Measurements from ENCODE around the gene RNF43. TPM values are rescaled to one million over a fixed set of nuclear protein-coding genes. Genes with fewer than 3 reads are reported as not detected.

Gene RNF43
- total and polyA plus RNA-seq, 4 donors, result 4.1 to 8.4 (median 5.1) TPM

DNA sequence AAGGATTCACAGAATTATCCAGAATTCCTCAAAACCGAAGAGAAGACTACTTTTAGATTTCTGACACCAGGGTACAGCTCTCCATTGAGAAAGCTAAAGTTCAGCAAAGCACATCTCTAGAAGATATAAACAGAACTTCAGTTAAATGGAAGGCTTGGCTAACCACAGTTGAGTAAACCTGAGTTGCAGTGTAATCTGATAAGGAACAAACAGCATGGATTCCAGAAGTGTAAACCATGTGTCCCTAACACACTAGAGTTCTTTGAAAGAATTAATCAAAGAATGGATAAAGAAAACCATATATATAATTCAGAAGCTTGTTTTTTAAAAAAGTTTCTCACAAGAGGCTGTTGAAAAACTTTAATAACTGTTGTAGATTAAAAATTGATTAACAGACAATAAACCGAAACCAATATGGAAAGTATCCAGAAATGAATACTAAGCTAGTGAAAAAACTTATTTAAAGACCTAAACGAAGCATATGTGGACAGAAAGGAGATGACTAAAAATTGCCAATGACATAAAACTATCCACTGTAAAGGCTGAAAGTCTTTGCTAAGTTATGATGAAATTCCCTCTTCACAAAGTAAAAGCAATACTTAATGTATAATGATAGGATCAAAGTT lies 4.3 kb downstream of the RNF43 start:
- Histone ChIP-seq H3K4me1 (ENCODE audit: control insufficient read depth in 4 of 4, insufficient read depth in 4 of 4, low read length in 3 of 4) (peaks cover 0 to 53% (median 35%) of the 10 kb centered on the region in 4 donors), H3K4me3 (ENCODE audit: low read depth in 1 of 3, low read length in 3 of 3) (peak overlapping the region in 1 of 3 donors; percentile 22), H3K27ac (ENCODE audit: low read depth in 1 of 2, low read length in 2 of 2) (peak overlapping the region in 1 of 2 donors; percentile 13), H3K27me3 (ENCODE audit: control insufficient read depth in 4 of 4, insufficient read depth in 4 of 4, low read length in 3 of 4) (no peaks in the 10 kb centered on the region), H3K36me3 (ENCODE audit: control insufficient read depth in 4 of 4, insufficient read depth in 3 of 4, low read depth in 1 of 4, low read length in 3 of 4) (no peaks in the 10 kb centered on the region), H3K9ac (ENCODE audit: low read depth in 1 of 2, low read length in 2 of 2) (peak overlapping the region in 1 of 2 donors; percentile 29), H3K9me3 (ENCODE audit: control insufficient read depth in 4 of 4, low read length in 3 of 4) (no peaks in the 10 kb centered on the region)
- WGBS, result 32% methylated on average over 3 of the region's 3 CpGs
- DNase-seq (ENCODE audit: low spot score), result no peak
- TF ChIP-seq RXRA (IDR thresholded peaks at IDR 0.05) (peak in 1 of 2 donors; percentile 8), HNF4A (conservative IDR thresholded peaks at IDR 0.05) (peak; percentile 11 to 22), GABPA (IDR thresholded peaks at IDR 0.05 in 1 of 2, conservative IDR thresholded peaks at IDR 0.05 in 1 of 2) (peak in 1 of 2 donors; percentile 10), YY1 (IDR thresholded peaks at IDR 0.05) (peak; percentile 89), RAD21 (IDR thresholded peaks at IDR 0.05) (peak in 1 of 2 donors; percentile 33)
- TF ChIP-seq, protein P1, sequence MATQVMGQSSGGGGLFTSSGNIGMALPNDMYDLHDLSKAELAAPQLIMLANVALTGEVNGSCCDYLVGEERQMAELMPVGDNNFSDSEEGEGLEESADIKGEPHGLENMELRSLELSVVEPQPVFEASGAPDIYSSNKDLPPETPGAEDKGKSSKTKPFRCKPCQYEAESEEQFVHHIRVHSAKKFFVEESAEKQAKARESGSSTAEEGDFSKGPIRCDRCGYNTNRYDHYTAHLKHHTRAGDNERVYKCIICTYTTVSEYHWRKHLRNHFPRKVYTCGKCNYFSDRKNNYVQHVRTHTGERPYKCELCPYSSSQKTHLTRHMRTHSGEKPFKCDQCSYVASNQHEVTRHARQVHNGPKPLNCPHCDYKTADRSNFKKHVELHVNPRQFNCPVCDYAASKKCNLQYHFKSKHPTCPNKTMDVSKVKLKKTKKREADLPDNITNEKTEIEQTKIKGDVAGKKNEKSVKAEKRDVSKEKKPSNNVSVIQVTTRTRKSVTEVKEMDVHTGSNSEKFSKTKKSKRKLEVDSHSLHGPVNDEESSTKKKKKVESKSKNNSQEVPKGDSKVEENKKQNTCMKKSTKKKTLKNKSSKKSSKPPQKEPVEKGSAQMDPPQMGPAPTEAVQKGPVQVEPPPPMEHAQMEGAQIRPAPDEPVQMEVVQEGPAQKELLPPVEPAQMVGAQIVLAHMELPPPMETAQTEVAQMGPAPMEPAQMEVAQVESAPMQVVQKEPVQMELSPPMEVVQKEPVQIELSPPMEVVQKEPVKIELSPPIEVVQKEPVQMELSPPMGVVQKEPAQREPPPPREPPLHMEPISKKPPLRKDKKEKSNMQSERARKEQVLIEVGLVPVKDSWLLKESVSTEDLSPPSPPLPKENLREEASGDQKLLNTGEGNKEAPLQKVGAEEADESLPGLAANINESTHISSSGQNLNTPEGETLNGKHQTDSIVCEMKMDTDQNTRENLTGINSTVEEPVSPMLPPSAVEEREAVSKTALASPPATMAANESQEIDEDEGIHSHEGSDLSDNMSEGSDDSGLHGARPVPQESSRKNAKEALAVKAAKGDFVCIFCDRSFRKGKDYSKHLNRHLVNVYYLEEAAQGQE (IDR thresholded peaks at IDR 0.05), result no peak

DNA sequence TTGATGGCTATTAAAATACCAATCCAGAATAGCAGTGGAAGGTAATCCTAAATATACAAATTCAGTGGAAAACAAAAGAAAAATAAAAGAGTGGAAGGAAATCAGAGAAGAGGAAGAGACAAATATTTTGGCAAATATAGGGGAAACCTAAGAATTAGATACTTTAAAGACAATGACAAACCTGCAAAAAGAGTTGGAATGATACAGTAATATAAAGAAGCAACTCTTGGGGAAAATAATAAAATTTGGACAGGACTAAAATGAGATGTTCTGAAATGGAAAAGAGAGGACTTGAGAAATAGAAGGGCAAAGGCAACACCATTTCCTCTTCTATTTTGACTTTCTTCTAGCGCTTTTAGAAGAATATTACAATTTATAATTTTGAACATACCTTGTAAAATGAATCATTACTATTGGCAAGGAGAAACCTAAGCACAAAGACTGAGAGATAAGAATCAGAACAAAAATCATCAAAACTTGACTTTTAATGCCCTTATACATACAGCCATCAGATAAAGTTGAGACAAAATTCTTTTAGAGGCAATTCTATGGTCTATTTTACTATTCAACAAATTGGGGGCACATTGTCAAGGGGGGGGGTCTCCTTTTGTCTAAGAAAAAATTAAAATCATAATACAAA lies 5.2 kb downstream of the RNF43 start:
- Histone ChIP-seq H3K27me3 (ENCODE audit: control insufficient read depth in 4 of 4, insufficient read depth in 4 of 4, low read length in 3 of 4) (no peaks in the 10 kb centered on the region), H3K4me1 (ENCODE audit: control insufficient read depth in 4 of 4, insufficient read depth in 4 of 4, low read length in 3 of 4) (peaks cover 0 to 48% (median 31%) of the 10 kb centered on the region in 4 donors), H3K36me3 (ENCODE audit: control insufficient read depth in 4 of 4, insufficient read depth in 3 of 4, low read depth in 1 of 4, low read length in 3 of 4) (no peaks in the 10 kb centered on the region), H3K9me3 (ENCODE audit: control insufficient read depth in 4 of 4, low read length in 3 of 4) (no peaks in the 10 kb centered on the region), H3K27ac (ENCODE audit: low read depth in 1 of 2, low read length in 2 of 2) (no peak overlapping the region), H3K9ac (ENCODE audit: low read depth in 1 of 2, low read length in 2 of 2) (no peak overlapping the region), H3K4me3 (ENCODE audit: low read depth in 1 of 3, low read length in 3 of 3) (no peak overlapping the region)
- no peak for DNase-seq (ENCODE audit: low spot score)
- TF ChIP-seq, protein P2, sequence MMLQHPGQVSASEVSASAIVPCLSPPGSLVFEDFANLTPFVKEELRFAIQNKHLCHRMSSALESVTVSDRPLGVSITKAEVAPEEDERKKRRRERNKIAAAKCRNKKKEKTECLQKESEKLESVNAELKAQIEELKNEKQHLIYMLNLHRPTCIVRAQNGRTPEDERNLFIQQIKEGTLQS (IDR thresholded peaks at IDR 0.05), result no peak
- TF ChIP-seq EGR1 (IDR thresholded peaks at IDR 0.05; ENCODE audit: low read depth in 2 of 2), result no peak
- 86% methylated on average over 1 of the region's 1 CpG for WGBS

DNA sequence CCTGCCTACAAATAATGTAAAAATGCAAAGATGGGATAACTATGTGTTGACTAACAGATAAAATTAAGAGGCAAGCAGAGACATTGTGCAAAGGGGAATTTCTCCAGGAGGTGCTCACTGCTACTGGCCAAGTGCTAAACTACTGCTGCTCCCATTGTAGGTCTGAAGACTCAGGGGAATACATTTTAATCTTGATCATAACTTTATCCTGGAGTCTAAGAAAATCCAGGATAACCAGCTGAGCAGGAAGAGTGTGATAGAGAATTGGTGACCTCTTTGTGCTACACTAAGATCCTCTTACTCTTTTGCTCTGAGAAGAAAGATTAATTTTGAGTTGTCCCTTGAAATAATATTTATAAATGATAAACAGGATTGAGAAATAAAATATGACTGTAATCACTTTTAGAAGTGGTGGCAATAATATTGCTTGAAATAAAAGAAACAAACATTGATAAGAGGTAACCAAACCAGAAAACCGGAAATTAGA lies 5.9 kb downstream of the RNF43 start:
- Histone ChIP-seq H3K27me3 (ENCODE audit: control insufficient read depth in 4 of 4, insufficient read depth in 4 of 4, low read length in 3 of 4) (no peaks in the 10 kb centered on the region), H3K9me3 (ENCODE audit: control insufficient read depth in 4 of 4, low read length in 3 of 4) (no peaks in the 10 kb centered on the region), H3K4me1 (ENCODE audit: control insufficient read depth in 4 of 4, insufficient read depth in 4 of 4, low read length in 3 of 4) (peaks cover 0 to 48% (median 31%) of the 10 kb centered on the region in 4 donors), H3K9ac (ENCODE audit: low read depth in 1 of 2, low read length in 2 of 2) (no peak overlapping the region), H3K36me3 (ENCODE audit: control insufficient read depth in 4 of 4, insufficient read depth in 3 of 4, low read depth in 1 of 4, low read length in 3 of 4) (no peaks in the 10 kb centered on the region), H3K4me3 (ENCODE audit: low read depth in 1 of 3, low read length in 3 of 3) (no peak overlapping the region), H3K27ac (ENCODE audit: low read depth in 1 of 2, low read length in 2 of 2) (no peak overlapping the region)
- 71% methylated on average over 1 of the region's 1 CpG for WGBS
- DNase-seq (ENCODE audit: low spot score), result no peak
- no peak for TF ChIP-seq GABPA (IDR thresholded peaks at IDR 0.05 in 1 of 2, conservative IDR thresholded peaks at IDR 0.05 in 1 of 2)
- TF ChIP-seq YY1 (IDR thresholded peaks at IDR 0.05), result no peak
- no peak for TF ChIP-seq HNF4G (IDR thresholded peaks at IDR 0.05)
- TF ChIP-seq JUND (IDR thresholded peaks at IDR 0.05), result no peak
- no peak for TF ChIP-seq SP1 (IDR thresholded peaks at IDR 0.05)
- TF ChIP-seq, protein P3, sequence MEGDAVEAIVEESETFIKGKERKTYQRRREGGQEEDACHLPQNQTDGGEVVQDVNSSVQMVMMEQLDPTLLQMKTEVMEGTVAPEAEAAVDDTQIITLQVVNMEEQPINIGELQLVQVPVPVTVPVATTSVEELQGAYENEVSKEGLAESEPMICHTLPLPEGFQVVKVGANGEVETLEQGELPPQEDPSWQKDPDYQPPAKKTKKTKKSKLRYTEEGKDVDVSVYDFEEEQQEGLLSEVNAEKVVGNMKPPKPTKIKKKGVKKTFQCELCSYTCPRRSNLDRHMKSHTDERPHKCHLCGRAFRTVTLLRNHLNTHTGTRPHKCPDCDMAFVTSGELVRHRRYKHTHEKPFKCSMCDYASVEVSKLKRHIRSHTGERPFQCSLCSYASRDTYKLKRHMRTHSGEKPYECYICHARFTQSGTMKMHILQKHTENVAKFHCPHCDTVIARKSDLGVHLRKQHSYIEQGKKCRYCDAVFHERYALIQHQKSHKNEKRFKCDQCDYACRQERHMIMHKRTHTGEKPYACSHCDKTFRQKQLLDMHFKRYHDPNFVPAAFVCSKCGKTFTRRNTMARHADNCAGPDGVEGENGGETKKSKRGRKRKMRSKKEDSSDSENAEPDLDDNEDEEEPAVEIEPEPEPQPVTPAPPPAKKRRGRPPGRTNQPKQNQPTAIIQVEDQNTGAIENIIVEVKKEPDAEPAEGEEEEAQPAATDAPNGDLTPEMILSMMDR (IDR thresholded peaks at IDR 0.05; ENCODE audit: low read depth, low read length, missing input control), result no peak
- no peak for TF ChIP-seq EGR1 (IDR thresholded peaks at IDR 0.05; ENCODE audit: low read depth in 2 of 2)
- TF ChIP-seq TAF1 (conservative IDR thresholded peaks at IDR 0.05), result no peak
- TF ChIP-seq FOXA2 (IDR thresholded peaks at IDR 0.05), result no peak
- TF ChIP-seq RAD21 (IDR thresholded peaks at IDR 0.05), result no peak
- TF ChIP-seq HNF4A (conservative IDR thresholded peaks at IDR 0.05), result no peak
- TF ChIP-seq FOXA1 (IDR thresholded peaks at IDR 0.05), result no peak
- TF ChIP-seq, protein P4, sequence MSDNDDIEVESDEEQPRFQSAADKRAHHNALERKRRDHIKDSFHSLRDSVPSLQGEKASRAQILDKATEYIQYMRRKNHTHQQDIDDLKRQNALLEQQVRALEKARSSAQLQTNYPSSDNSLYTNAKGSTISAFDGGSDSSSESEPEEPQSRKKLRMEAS (IDR thresholded peaks at IDR 0.05), result no peak
- TF ChIP-seq, protein P5, sequence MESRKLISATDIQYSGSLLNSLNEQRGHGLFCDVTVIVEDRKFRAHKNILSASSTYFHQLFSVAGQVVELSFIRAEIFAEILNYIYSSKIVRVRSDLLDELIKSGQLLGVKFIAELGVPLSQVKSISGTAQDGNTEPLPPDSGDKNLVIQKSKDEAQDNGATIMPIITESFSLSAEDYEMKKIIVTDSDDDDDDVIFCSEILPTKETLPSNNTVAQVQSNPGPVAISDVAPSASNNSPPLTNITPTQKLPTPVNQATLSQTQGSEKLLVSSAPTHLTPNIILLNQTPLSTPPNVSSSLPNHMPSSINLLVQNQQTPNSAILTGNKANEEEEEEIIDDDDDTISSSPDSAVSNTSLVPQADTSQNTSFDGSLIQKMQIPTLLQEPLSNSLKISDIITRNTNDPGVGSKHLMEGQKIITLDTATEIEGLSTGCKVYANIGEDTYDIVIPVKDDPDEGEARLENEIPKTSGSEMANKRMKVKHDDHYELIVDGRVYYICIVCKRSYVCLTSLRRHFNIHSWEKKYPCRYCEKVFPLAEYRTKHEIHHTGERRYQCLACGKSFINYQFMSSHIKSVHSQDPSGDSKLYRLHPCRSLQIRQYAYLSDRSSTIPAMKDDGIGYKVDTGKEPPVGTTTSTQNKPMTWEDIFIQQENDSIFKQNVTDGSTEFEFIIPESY (IDR thresholded peaks at IDR 0.05), result no peak
